ENCODE data around the gene MRI1.
A peak's percentile ranks its signal among the peaks of the same experiment; 100 is the strongest.

Gene MRI1

DNA sequence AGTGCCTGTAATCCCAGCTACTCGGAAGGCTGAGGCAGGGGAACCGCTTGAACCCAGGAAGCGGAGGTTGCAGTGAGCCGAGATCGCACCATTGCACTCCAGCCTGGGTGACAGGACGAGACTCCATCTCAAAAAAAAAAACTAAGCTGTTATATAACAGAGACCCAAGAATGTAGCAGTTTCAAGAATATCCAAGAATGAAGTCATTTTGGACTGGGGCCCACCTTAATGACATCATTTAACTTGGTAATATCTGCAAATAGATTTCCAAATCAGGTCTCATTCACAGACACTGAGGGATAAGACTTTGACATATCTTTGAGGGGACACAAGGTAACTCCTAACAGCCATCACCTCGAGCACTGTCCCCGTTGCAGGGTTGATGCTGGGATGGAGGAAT, 36.5 kb upstream of the MRI1 start:
- POLR2A ChIA-PET, result no interaction called here
- H3K36me3 ChIP-seq (ENCODE audit: control insufficient read depth in 2 of 2, insufficient read depth in 1 of 2, low read length in 2 of 2), result no peaks in the 10 kb centered on the region
- TF ChIP-seq ZNF677 (tag by site-specific recombination; IDR thresholded peaks at IDR 0.05) (no peak), ZBTB21 (tag by site-specific recombination; IDR thresholded peaks at IDR 0.05) (peak; percentile 58; the same call in 1 of the 2 replicates), ZFP69B (tag by site-specific recombination; IDR thresholded peaks at IDR 0.05) (peak; percentile 95), ZNF133 (tag by site-specific recombination; IDR thresholded peaks at IDR 0.05) (no peak), ZSCAN23 (tag by site-specific recombination; IDR thresholded peaks at IDR 0.05) (0 out of 2 replicates have a peak, but pooled peaks have one; percentile 34), ZNF629 (tag by site-specific recombination; IDR thresholded peaks at IDR 0.05) (peak; percentile 71), OSR2 (tag by site-specific recombination; IDR thresholded peaks at IDR 0.05) (no peak), ZNF558 (tag by site-specific recombination; IDR thresholded peaks at IDR 0.05) (0 out of 2 replicates have a peak, but pooled peaks have one; percentile 56), ZEB2 (tag by site-specific recombination; IDR thresholded peaks at IDR 0.05) (0 out of 2 replicates have a peak, but pooled peaks have one; percentile 26), ZNF600 (tag by site-specific recombination; IDR thresholded peaks at IDR 0.05) (peak; percentile 15; the same call in 1 of the 2 replicates), ZBTB8A (tag by site-specific recombination; IDR thresholded peaks at IDR 0.05) (no peak), ZNF335 (tag by site-specific recombination; conservative IDR thresholded peaks at IDR 0.05) (0 out of 2 replicates have a peak, but pooled peaks have one; percentile 24), ZNF660 (tag by site-specific recombination; IDR thresholded peaks at IDR 0.05) (peak; percentile 52; the same call in 1 of the 2 replicates), SCRT1 (tag by site-specific recombination; IDR thresholded peaks at IDR 0.05; ENCODE audit: borderline replicate concordance) (no peak)
- TF ChIP-seq, protein P1, sequence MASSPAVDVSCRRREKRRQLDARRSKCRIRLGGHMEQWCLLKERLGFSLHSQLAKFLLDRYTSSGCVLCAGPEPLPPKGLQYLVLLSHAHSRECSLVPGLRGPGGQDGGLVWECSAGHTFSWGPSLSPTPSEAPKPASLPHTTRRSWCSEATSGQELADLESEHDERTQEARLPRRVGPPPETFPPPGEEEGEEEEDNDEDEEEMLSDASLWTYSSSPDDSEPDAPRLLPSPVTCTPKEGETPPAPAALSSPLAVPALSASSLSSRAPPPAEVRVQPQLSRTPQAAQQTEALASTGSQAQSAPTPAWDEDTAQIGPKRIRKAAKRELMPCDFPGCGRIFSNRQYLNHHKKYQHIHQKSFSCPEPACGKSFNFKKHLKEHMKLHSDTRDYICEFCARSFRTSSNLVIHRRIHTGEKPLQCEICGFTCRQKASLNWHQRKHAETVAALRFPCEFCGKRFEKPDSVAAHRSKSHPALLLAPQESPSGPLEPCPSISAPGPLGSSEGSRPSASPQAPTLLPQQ (tag by site-specific recombination; IDR thresholded peaks at IDR 0.05), result peak; percentile 99
- TF ChIP-seq, protein P2, sequence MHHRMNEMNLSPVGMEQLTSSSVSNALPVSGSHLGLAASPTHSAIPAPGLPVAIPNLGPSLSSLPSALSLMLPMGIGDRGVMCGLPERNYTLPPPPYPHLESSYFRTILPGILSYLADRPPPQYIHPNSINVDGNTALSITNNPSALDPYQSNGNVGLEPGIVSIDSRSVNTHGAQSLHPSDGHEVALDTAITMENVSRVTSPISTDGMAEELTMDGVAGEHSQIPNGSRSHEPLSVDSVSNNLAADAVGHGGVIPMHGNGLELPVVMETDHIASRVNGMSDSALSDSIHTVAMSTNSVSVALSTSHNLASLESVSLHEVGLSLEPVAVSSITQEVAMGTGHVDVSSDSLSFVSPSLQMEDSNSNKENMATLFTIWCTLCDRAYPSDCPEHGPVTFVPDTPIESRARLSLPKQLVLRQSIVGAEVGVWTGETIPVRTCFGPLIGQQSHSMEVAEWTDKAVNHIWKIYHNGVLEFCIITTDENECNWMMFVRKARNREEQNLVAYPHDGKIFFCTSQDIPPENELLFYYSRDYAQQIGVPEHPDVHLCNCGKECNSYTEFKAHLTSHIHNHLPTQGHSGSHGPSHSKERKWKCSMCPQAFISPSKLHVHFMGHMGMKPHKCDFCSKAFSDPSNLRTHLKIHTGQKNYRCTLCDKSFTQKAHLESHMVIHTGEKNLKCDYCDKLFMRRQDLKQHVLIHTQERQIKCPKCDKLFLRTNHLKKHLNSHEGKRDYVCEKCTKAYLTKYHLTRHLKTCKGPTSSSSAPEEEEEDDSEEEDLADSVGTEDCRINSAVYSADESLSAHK (tag by site-specific recombination; IDR thresholded peaks at IDR 0.05), result peak; percentile 98
- TF ChIP-seq, protein P3, sequence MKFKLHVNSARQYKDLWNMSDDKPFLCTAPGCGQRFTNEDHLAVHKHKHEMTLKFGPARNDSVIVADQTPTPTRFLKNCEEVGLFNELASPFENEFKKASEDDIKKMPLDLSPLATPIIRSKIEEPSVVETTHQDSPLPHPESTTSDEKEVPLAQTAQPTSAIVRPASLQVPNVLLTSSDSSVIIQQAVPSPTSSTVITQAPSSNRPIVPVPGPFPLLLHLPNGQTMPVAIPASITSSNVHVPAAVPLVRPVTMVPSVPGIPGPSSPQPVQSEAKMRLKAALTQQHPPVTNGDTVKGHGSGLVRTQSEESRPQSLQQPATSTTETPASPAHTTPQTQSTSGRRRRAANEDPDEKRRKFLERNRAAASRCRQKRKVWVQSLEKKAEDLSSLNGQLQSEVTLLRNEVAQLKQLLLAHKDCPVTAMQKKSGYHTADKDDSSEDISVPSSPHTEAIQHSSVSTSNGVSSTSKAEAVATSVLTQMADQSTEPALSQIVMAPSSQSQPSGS (tag by site-specific recombination; IDR thresholded peaks at IDR 0.05; ENCODE audit: low read depth), result peak; percentile 90
- TF ChIP-seq, protein P4, sequence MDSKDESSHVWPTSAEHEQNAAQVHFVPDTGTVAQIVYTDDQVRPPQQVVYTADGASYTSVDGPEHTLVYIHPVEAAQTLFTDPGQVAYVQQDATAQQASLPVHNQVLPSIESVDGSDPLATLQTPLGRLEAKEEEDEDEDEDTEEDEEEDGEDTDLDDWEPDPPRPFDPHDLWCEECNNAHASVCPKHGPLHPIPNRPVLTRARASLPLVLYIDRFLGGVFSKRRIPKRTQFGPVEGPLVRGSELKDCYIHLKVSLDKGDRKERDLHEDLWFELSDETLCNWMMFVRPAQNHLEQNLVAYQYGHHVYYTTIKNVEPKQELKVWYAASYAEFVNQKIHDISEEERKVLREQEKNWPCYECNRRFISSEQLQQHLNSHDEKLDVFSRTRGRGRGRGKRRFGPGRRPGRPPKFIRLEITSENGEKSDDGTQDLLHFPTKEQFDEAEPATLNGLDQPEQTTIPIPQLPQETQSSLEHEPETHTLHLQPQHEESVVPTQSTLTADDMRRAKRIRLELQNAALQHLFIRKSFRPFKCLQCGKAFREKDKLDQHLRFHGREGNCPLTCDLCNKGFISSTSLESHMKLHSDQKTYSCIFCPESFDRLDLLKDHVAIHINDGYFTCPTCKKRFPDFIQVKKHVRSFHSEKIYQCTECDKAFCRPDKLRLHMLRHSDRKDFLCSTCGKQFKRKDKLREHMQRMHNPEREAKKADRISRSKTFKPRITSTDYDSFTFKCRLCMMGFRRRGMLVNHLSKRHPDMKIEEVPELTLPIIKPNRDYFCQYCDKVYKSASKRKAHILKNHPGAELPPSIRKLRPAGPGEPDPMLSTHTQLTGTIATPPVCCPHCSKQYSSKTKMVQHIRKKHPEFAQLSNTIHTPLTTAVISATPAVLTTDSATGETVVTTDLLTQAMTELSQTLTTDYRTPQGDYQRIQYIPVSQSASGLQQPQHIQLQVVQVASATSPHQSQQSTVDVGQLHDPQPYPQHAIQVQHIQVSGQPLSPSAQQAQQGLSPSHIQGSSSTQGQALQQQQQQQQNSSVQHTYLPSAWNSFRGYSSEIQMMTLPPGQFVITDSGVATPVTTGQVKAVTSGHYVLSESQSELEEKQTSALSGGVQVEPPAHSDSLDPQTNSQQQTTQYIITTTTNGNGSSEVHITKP (tag by site-specific recombination; IDR thresholded peaks at IDR 0.05), result peak; percentile 50; the same call in 1 of the 2 replicates
- TF ChIP-seq, protein P5, sequence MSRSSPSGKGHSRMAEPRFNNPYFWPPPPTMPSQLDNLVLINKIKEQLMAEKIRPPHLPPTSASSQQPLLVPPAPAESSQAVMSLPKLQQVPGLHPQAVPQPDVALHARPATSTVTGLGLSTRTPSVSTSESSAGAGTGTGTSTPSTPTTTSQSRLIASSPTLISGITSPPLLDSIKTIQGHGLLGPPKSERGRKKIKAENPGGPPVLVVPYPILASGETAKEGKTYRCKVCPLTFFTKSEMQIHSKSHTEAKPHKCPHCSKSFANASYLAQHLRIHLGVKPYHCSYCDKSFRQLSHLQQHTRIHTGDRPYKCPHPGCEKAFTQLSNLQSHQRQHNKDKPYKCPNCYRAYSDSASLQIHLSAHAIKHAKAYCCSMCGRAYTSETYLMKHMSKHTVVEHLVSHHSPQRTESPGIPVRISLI (tag by site-specific recombination; IDR thresholded peaks at IDR 0.05), result peak; percentile 27; the same call in 1 of the 2 replicates
- H3K4me3 ChIP-seq (ENCODE audit: low read depth, low read length), result no peak overlapping the region
- CTCF ChIA-PET, result interaction anchor here (1.0 kb wide), 1 partner anchor 138 kb away, joined by 3 read pairs; no protein-coding TSS in a partner anchor
- H3K4me1 ChIP-seq (ENCODE audit: control insufficient read depth, insufficient read depth, low read length), result 0 out of 2 replicates have a peak, but pooled peaks cover 4% of the 10 kb centered on the region
- H3K27ac ChIP-seq (ENCODE audit: extremely low read depth, low read depth, low read length), result no peak overlapping the region
- no peaks in the 10 kb centered on the region for H3K9me3 ChIP-seq (ENCODE audit: control insufficient read depth, insufficient read depth, low read depth, low read length)
